ENCODE results near the gene SLC44A5. TPM values are rescaled to one million over a fixed set of nuclear protein-coding genes. Genes with fewer than 3 reads are reported as not detected.
"Not testable (repeated sequence)": the region's sequence is repeated elsewhere in the genome, so short reads cannot be mapped to it uniquely, and the experiment has no call there.

Gene SLC44A5
- total and polyA plus RNA-seq, 2 experiments from 2014 or later = 3.3 to 11.7 TPM

GRCh38 chr1:75188892-75189291 is 422.0 kb downstream of the SLC44A5 start:
- no peak overlapping the region for H2AFZ ChIP-seq
- H3K4me2 ChIP-seq = no peak overlapping the region
- H3K27me3 ChIP-seq (ENCODE audit: insufficient read depth) = no peaks in the 10 kb centered on the region
- no peak for ATAC-seq
- no peak overlapping the region for H3K27ac ChIP-seq (ENCODE audit: low read depth)
- no peaks in the 10 kb centered on the region; the same call in 2 of the 3 replicates for H3K9me3 Mint-ChIP-seq
- no peak overlapping the region for H3K4me3 ChIP-seq
- H3K36me3 Mint-ChIP-seq (ENCODE audit: low read depth) = no peaks in the 10 kb centered on the region; the same call in 2 of the 3 replicates
- no peaks in the 10 kb centered on the region for H3K79me2 ChIP-seq (replicated peaks; ENCODE audit: insufficient read depth)
- no peak for DNase-seq (ENCODE audit: low spot score)
- H3K4me3 Mint-ChIP-seq = no peak overlapping the region
- H3K9me2 ChIP-seq (ENCODE audit: insufficient read depth) = no peaks in the 10 kb centered on the region
- H3K27ac Mint-ChIP-seq = no peak overlapping the region
- H3K27me3 Mint-ChIP-seq (ENCODE audit: insufficient read depth, low read depth, poor library complexity) = no peaks in the 10 kb centered on the region
- H3K4me1 ChIP-seq (ENCODE audit: insufficient read depth) = no peaks in the 10 kb centered on the region
- H3K4me1 Mint-ChIP-seq = peaks cover 7% of the 10 kb centered on the region
- no peaks in the 10 kb centered on the region for H4K20me1 ChIP-seq (replicated peaks; ENCODE audit: insufficient read depth)
- no peak for TF ChIP-seq ZNF331 (CRISPR knock-in tag; IDR thresholded peaks at IDR 0.05; ENCODE audit: low read depth)
- no peak for TF ChIP-seq POLR2AphosphoS5 (IDR thresholded peaks at IDR 0.05; ENCODE audit: low read depth)
- TF ChIP-seq STAT1 (IDR thresholded peaks at IDR 0.05; ENCODE audit: unreplicated experiment) = no peak
- TF ChIP-seq, protein P1, sequence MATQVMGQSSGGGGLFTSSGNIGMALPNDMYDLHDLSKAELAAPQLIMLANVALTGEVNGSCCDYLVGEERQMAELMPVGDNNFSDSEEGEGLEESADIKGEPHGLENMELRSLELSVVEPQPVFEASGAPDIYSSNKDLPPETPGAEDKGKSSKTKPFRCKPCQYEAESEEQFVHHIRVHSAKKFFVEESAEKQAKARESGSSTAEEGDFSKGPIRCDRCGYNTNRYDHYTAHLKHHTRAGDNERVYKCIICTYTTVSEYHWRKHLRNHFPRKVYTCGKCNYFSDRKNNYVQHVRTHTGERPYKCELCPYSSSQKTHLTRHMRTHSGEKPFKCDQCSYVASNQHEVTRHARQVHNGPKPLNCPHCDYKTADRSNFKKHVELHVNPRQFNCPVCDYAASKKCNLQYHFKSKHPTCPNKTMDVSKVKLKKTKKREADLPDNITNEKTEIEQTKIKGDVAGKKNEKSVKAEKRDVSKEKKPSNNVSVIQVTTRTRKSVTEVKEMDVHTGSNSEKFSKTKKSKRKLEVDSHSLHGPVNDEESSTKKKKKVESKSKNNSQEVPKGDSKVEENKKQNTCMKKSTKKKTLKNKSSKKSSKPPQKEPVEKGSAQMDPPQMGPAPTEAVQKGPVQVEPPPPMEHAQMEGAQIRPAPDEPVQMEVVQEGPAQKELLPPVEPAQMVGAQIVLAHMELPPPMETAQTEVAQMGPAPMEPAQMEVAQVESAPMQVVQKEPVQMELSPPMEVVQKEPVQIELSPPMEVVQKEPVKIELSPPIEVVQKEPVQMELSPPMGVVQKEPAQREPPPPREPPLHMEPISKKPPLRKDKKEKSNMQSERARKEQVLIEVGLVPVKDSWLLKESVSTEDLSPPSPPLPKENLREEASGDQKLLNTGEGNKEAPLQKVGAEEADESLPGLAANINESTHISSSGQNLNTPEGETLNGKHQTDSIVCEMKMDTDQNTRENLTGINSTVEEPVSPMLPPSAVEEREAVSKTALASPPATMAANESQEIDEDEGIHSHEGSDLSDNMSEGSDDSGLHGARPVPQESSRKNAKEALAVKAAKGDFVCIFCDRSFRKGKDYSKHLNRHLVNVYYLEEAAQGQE (IDR thresholded peaks at IDR 0.05; ENCODE audit: unreplicated experiment) = no peak
- no peak for TF ChIP-seq CREB1 (CRISPR knock-in tag; IDR thresholded peaks at IDR 0.05; ENCODE audit: low read depth)
- TF ChIP-seq ZNF114 (CRISPR knock-in tag; IDR thresholded peaks at IDR 0.05) = no peak
- TF ChIP-seq EZH2phosphoT487 (IDR thresholded peaks at IDR 0.05; ENCODE audit: unreplicated experiment) = no peak
- TF ChIP-seq EZH2 (IDR thresholded peaks at IDR 0.05; ENCODE audit: low read depth, unreplicated experiment) = no peak
- no peak for TF ChIP-seq ZNF462 (CRISPR knock-in tag; IDR thresholded peaks at IDR 0.05)
- TF ChIP-seq JUNB (IDR thresholded peaks at IDR 0.05; ENCODE audit: unreplicated experiment) = no peak
- H3F3A ChIP-seq (replicated peaks; ENCODE audit: low read depth) = no peaks in the 10 kb centered on the region
- H3K36me3 ChIP-seq (ENCODE audit: insufficient read depth) = no peaks in the 10 kb centered on the region

DNA sequence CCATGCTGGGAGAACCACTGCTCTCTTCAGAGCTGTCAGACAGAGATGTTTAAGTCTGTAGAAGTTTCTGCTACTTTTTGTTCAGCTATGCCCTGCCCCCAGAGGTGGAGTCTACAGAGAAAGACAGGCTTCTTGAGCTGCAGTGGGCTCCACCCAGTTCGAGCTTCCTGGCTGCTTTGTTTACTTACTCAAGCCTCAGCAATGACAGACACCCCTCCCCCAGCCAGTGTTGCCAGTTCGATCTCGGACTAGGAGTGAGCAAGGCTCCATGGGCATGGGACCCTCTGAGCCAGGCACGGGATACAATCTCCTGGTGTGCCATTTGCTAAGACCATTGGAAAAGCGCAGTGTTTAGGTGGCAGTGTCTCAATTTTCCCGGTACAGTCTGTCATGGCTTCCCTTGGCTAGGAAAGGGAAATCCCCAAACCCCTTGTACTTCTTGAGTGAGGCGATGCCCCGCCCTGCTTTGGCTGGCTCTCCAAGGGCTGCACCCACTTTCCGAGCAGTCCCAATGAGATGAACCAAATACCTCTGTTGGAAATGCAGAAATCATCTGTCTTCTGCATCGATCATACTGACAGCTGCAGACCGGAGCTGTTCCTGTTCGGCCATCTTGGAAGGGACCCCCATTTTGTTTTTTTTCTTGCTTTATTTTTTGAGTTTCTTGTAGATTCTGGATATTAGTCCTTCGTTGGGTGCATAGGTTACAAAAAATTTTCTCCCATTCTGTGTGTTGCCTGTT is 429.5 kb downstream of the SLC44A5 start:
- H4K20me1 ChIP-seq (replicated peaks; ENCODE audit: insufficient read depth); DNase-seq (ENCODE audit: low spot score); H3K9me2 ChIP-seq (ENCODE audit: insufficient read depth); ATAC-seq; H3F3A ChIP-seq (replicated peaks; ENCODE audit: low read depth); H3K27me3 ChIP-seq (ENCODE audit: insufficient read depth); H3K4me3 ChIP-seq; H2AFZ ChIP-seq; H3K4me1 ChIP-seq (ENCODE audit: insufficient read depth); H3K4me2 ChIP-seq; H3K36me3 ChIP-seq (ENCODE audit: insufficient read depth); H3K27me3 Mint-ChIP-seq (ENCODE audit: insufficient read depth, low read depth, poor library complexity); H3K27ac ChIP-seq (ENCODE audit: low read depth); H3K4me1 Mint-ChIP-seq; H3K4me3 Mint-ChIP-seq; H3K79me2 ChIP-seq (replicated peaks; ENCODE audit: insufficient read depth); H3K27ac Mint-ChIP-seq: not testable (repeated sequence)
- peaks cover 22% of the 10 kb centered on the region for H3K36me3 Mint-ChIP-seq (ENCODE audit: low read depth)
- peaks cover 30% of the 10 kb centered on the region for H3K9me3 Mint-ChIP-seq
